ENCODE results near the gene ZNF524. TPM values are rescaled to one million over a fixed set of nuclear protein-coding genes. Genes with fewer than 3 reads are reported as not detected.

The ZNF524 gene
- total and polyA plus RNA-seq, 2 experiments from 2014 or later, result 17.8 to 18.2 TPM

DNA sequence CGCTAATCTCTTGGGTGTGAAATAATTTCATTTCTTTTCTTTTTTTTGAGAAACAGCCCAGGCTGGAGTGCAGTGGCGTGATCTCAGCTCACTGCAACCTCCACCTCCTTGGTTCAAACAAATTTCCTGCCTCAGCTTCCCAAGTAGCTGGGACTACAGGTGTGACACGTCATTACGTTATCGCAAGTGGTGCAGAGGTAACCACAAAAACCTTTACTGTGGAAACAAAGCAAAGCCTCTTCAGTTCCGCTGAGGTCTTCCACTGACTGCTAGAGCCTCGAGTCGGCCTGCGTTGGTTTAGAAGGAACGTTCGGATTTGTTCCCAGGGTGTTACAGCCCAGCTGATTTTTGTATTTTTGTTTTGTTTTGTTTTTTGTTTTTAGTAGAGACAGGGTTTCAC, 26.3 kb downstream of the ZNF524 start:
- no peaks in the 10 kb centered on the region for H3K9me3 ChIP-seq (ENCODE audit: low read depth)
- no peaks in the 10 kb centered on the region for H3K27me3 ChIP-seq (replicated peaks; ENCODE audit: insufficient read depth)
- H3K79me2 ChIP-seq (ENCODE audit: insufficient read depth), result 0 out of 2 replicates have a peak, but pooled peaks cover 8% of the 10 kb centered on the region
- no peak overlapping the region for H3K4me3 ChIP-seq
- no peaks in the 10 kb centered on the region for H3K36me3 ChIP-seq (ENCODE audit: low read depth)
- H2AFZ ChIP-seq, result no peak overlapping the region
- H3K9ac ChIP-seq, result no peak overlapping the region
- in situ Hi-C loops (cut with MboI), result loop anchor here (25.0 kb wide), 1 partner anchor 489 kb away; the partner anchor contains the start of gene TNNT1
- TF ChIP-seq EZH2 (IDR thresholded peaks at IDR 0.05; ENCODE audit: insufficient read depth, poor library complexity, severe bottlenecking), result no peak
- H3K27ac ChIP-seq, result no peak overlapping the region
- H4K20me1 ChIP-seq (ENCODE audit: insufficient read depth), result no peaks in the 10 kb centered on the region
- peaks cover 5% of the 10 kb centered on the region; the same call in 1 of the 2 replicates for H3F3A ChIP-seq (ENCODE audit: insufficient read depth)
- H3K4me1 ChIP-seq (ENCODE audit: insufficient read depth), result no peaks in the 10 kb centered on the region
- 87 to 88% methylated on average over 11 of the region's 11 CpGs for WGBS, 2 experiments (ENCODE audit: low coverage in 1 of 2, low lambda C conversion rate in 2 of 2, missing lambda C conversion rate in 2 of 2)
- no peak for DNase-seq
- no peak overlapping the region for H3K4me2 ChIP-seq (ENCODE audit: unreplicated experiment)
- H3K9me2 ChIP-seq (ENCODE audit: insufficient read depth), result no peaks in the 10 kb centered on the region

- Histone ChIP-seq H3K27ac (no peak overlapping the region), H3K9me3 (ENCODE audit: low read depth) (no peaks in the 10 kb centered on the region), H3K36me3 (ENCODE audit: low read depth) (no peaks in the 10 kb centered on the region), H3K27me3 (replicated peaks; ENCODE audit: insufficient read depth) (no peaks in the 10 kb centered on the region), H3K4me3 (no peak overlapping the region), H3K9me2 (ENCODE audit: insufficient read depth) (no peaks in the 10 kb centered on the region), H3K79me2 (ENCODE audit: insufficient read depth) (peaks cover 27% of the 10 kb centered on the region), H3K4me1 (ENCODE audit: insufficient read depth) (peaks cover 13% of the 10 kb centered on the region), H3K9ac (no peak overlapping the region), H2AFZ (peak overlapping the region; percentile 63), H3F3A (ENCODE audit: insufficient read depth) (no peaks in the 10 kb centered on the region), H4K20me1 (ENCODE audit: insufficient read depth) (no peaks in the 10 kb centered on the region), H3K4me2 (ENCODE audit: unreplicated experiment) (no peak overlapping the region)
- peak; percentile 86 for DNase-seq
- 6 to 12% methylated on average over 3 of the region's 3 CpGs for WGBS, 2 experiments (ENCODE audit: low coverage in 1 of 2, low lambda C conversion rate in 2 of 2, missing lambda C conversion rate in 2 of 2)
- no peak for TF ChIP-seq EZH2phosphoT487 (IDR thresholded peaks at IDR 0.05; ENCODE audit: insufficient read depth, low read depth)
- TF ChIP-seq EZH2 (IDR thresholded peaks at IDR 0.05; ENCODE audit: insufficient read depth, poor library complexity, severe bottlenecking), result no peak
- in situ Hi-C loops (cut with MboI), result loop anchor here (25.0 kb wide), 1 partner anchor 495 kb away; the partner anchor contains the start of gene TNNT1
These were observed 32.4 kb downstream of the ZNF524 start for GRCh38 chr19:55632463-55632834.

- Histone ChIP-seq H3K9ac (peak overlapping the region; percentile 100; the same call in 1 of the 2 replicates), H4K20me1 (ENCODE audit: insufficient read depth) (no peaks in the 10 kb centered on the region), H3K27me3 (replicated peaks; ENCODE audit: insufficient read depth) (no peaks in the 10 kb centered on the region), H2AFZ (peak overlapping the region; percentile 93), H3K27ac (no peak overlapping the region), H3K4me2 (ENCODE audit: unreplicated experiment) (peak overlapping the region; percentile 99), H3F3A (ENCODE audit: insufficient read depth) (peaks cover 6% of the 10 kb centered on the region), H3K36me3 (ENCODE audit: low read depth) (no peaks in the 10 kb centered on the region), H3K79me2 (ENCODE audit: insufficient read depth) (peaks cover 41% of the 10 kb centered on the region), H3K9me3 (ENCODE audit: low read depth) (no peaks in the 10 kb centered on the region), H3K4me1 (ENCODE audit: insufficient read depth) (peaks cover 13% of the 10 kb centered on the region), H3K4me3 (no peak overlapping the region), H3K9me2 (ENCODE audit: insufficient read depth) (no peaks in the 10 kb centered on the region)
- TF ChIP-seq EZH2 (IDR thresholded peaks at IDR 0.05; ENCODE audit: insufficient read depth, poor library complexity, severe bottlenecking) (no peak), EZH2phosphoT487 (IDR thresholded peaks at IDR 0.05; ENCODE audit: insufficient read depth, low read depth) (no peak)
- in situ Hi-C loops (cut with MboI), result loop anchor here (25.0 kb wide), 1 partner anchor 497 kb away; the partner anchor contains the start of gene TNNT1
- 85% methylated on average over 8 of the region's 8 CpGs for WGBS, 2 experiments (ENCODE audit: low coverage in 1 of 2, low lambda C conversion rate in 2 of 2, missing lambda C conversion rate in 2 of 2)
- no peak for DNase-seq
These were observed 33.8 kb downstream of the ZNF524 start for GRCh38 chr19:55633861-55634260.

DNA sequence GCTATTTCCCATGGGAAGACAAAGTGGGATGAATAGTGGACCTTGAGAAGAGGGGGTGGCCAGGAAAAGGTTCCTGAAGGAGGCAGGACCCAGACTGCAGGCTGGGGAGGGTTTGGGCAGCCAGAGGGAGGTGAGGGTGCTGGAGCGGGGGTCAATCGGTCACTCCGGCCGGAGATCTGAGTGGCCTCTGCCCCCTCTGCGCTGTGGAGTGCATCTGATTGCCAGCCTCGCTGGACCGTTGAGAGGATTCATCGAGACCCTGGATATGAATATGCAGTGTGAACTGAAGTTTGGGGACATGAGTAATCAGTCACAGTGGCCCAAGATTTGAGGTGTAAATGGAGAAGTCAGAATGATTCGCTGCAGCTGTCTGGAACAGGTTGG, 35.2 kb downstream of the ZNF524 start:
- Histone ChIP-seq H2AFZ (peak overlapping the region; percentile 93), H3F3A (ENCODE audit: insufficient read depth) (peaks cover 19% of the 10 kb centered on the region), H3K27ac (peak overlapping the region; percentile 85), H3K4me2 (ENCODE audit: unreplicated experiment) (peak overlapping the region; percentile 99), H3K4me1 (ENCODE audit: insufficient read depth) (peaks cover 21% of the 10 kb centered on the region), H3K9me2 (ENCODE audit: insufficient read depth) (no peaks in the 10 kb centered on the region), H4K20me1 (ENCODE audit: insufficient read depth) (no peaks in the 10 kb centered on the region), H3K9me3 (ENCODE audit: low read depth) (no peaks in the 10 kb centered on the region), H3K27me3 (replicated peaks; ENCODE audit: insufficient read depth) (no peaks in the 10 kb centered on the region), H3K9ac (peak overlapping the region; percentile 100), H3K4me3 (peak overlapping the region; percentile 97), H3K79me2 (ENCODE audit: insufficient read depth) (peaks cover 51% of the 10 kb centered on the region), H3K36me3 (ENCODE audit: low read depth) (no peaks in the 10 kb centered on the region)
- in situ Hi-C loops (cut with MboI), result loop anchor here (25.0 kb wide), 1 partner anchor 498 kb away; the partner anchor contains the start of gene TNNT1
- TF ChIP-seq EZH2 (IDR thresholded peaks at IDR 0.05; ENCODE audit: insufficient read depth, poor library complexity, severe bottlenecking) (no peak), EZH2phosphoT487 (IDR thresholded peaks at IDR 0.05; ENCODE audit: insufficient read depth, low read depth) (no peak)
- DNase-seq, result peak; percentile 47
- WGBS, 2 experiments (ENCODE audit: low coverage in 1 of 2, low lambda C conversion rate in 2 of 2, missing lambda C conversion rate in 2 of 2), result 1 to 4% methylated on average over 9 of the region's 9 CpGs

All from GM23248 (cell line).